HCT116 (cell line): ENCODE measurements around the gene LEMD1. TPM values are rescaled to one million over a fixed set of nuclear protein-coding genes. Genes with fewer than 3 reads are reported as not detected.

Source experiments
- ATAC-seq: fragments of 200-7000 bp; cut with Tn5 transposase; 2 replicates; pipeline ENCODE4 v1.9.1; 2020; ENCODE audit warnings: mild to moderate bottlenecking, moderate library complexity
- BruUV-seq: library from RNA; stranded (reverse); fragments of 400-500 nt; replicated peaks from 2 replicates; lab custom pipeline; 2021; lab: Mats Ljungman, UMichigan
- CTCF ChIA-PET: fragments of 300-600 bp; sonication (Branson Sonifier 250); formaldehyde crosslinking; loops from one replicate; lab custom pipeline; 2021; ENCODE audit warnings: antibody characterized with exemption; lab: Charles Lee
- POLR2A ChIA-PET: fragments of 300-600, 350-600 bp; sonication (Branson Sonifier 250); formaldehyde crosslinking; loops from one replicate; lab custom pipeline; 2021; ENCODE audit warnings: antibody characterized with exemption; lab: Charles Lee
- RAD21 ChIA-PET, 2 experiments: fragments of 300-600 bp; sonication (Branson Sonifier 250); formaldehyde crosslinking; loops; one replicate each; lab custom pipeline; 2023; ENCODE audit warnings: low total read pairs in 2 of 2; ENCODE audit not compliant: uncharacterized antibody in 2 of 2, unreplicated experiment in 2 of 2, low non-redundant PET in 1 of 2; lab: Charles Lee
- DNase-seq: peaks from one replicate; pipeline ENCODE4 v3.0.0-alpha.2; 2010; ENCODE audit warnings: low read depth, low spot score
- H2AFZ ChIP-seq: fragments of 200-600 bp; shearing (Covaris generic), sonication (generic); 2 replicates; pipeline ENCODE4 v1.6.1; 2017; ENCODE audit warnings: low read depth, mixed run types, mixed read lengths, antibody characterized with exemption, low read length; ENCODE audit not compliant: poor library complexity, severe bottlenecking
- H3K27ac ChIP-seq: 2 replicates; pipeline ENCODE4 v1.5.1; 2012; ENCODE audit warnings: low read depth, low read length
- H3K27me3 ChIP-seq: fragments of 200-600 bp; sonication (generic); 2 replicates; pipeline ENCODE4 v1.6.1; 2016; ENCODE audit warnings: mixed run types, low read length, mixed read lengths; ENCODE audit not compliant: insufficient read depth
- H3K36me3 ChIP-seq, 2 experiments: fragments of 200-500 bp in 1 of 2; fragments of 200-600 bp in 1 of 2; sonication (Bioruptor generic) in 1 of 2; sonication (generic) in 1 of 2; 2 replicates each; pipeline versions ENCODE4 v1.5.1 to v1.6.1; 2014 to 2016; ENCODE audit warnings: low read length in 2 of 2, inconsistent platforms in 1 of 2, mixed read lengths in 1 of 2, mixed run types in 1 of 2; ENCODE audit not compliant: insufficient read depth in 2 of 2, control insufficient read depth in 1 of 2
- H3K4me1 ChIP-seq, 2 experiments: fragments of 200-600 bp in 1 of 2; sonication (generic) in 1 of 2; 2 replicates each; pipeline versions ENCODE4 v1.5.1 to v1.6.1; 2012 to 2017; ENCODE audit warnings: low read length in 2 of 2, inconsistent platforms in 1 of 2, mild to moderate bottlenecking in 1 of 2, mixed read lengths in 1 of 2, mixed run types in 1 of 2, moderate library complexity in 1 of 2; ENCODE audit not compliant: insufficient read depth in 2 of 2, control insufficient read depth in 1 of 2
- H3K4me2 ChIP-seq: fragments of 200-600 bp; sonication (generic); 2 replicates; pipeline ENCODE4 v1.6.1; 2017; ENCODE audit warnings: mixed run types, low read length, mixed read lengths
- H3K4me3 ChIP-seq, 2 experiments: fragments of 200-600 bp in 1 of 2; sonication (generic) in 1 of 2; replicated peaks in 1 of 2; 2 replicates each; pipeline ENCODE4 v1.5.1; 2011 to 2016; ENCODE audit warnings: low read length in 2 of 2, control low read depth in 1 of 2, low read depth in 1 of 2, mild to moderate bottlenecking in 1 of 2, mixed read lengths in 1 of 2, mixed run types in 1 of 2
- H3K79me2 ChIP-seq: fragments of 200-600 bp; sonication (generic); 2 replicates; pipeline ENCODE4 v1.6.1; 2017; ENCODE audit warnings: mild to moderate bottlenecking, mixed run types, low read length, moderate library complexity, mixed read lengths; ENCODE audit not compliant: insufficient read depth
- H3K9ac ChIP-seq: fragments of 200-600 bp; sonication (generic); 2 replicates; pipeline ENCODE4 v1.6.1; 2016; ENCODE audit warnings: low read length, mixed read lengths
- H3K9me2 ChIP-seq: fragments of 200-600 bp; sonication (generic), shearing (Covaris generic); 2 replicates; pipeline ENCODE4 v1.6.1; 2017; ENCODE audit warnings: mixed run types, mild to moderate bottlenecking, moderate library complexity; ENCODE audit not compliant: insufficient read depth
- H3K9me3 ChIP-seq, 2 experiments: fragments of 200-500 bp in 1 of 2; fragments of 200-600 bp in 1 of 2; sonication (Bioruptor generic) in 1 of 2; sonication (generic) in 1 of 2; 2 replicates each; pipeline ENCODE4 v1.6.1; 2014 to 2017; ENCODE audit warnings: low read length in 2 of 2, mixed read lengths in 2 of 2, inconsistent platforms in 1 of 2, low read depth in 1 of 2, mild to moderate bottlenecking in 1 of 2, mixed run types in 1 of 2, moderate library complexity in 1 of 2; ENCODE audit not compliant: control insufficient read depth in 1 of 2, insufficient read depth in 1 of 2
- H4K20me1 ChIP-seq: fragments of 200-600 bp; sonication (generic), shearing (Covaris generic); 2 replicates; pipeline ENCODE4 v1.6.1; 2017; ENCODE audit warnings: mixed run types, mild to moderate bottlenecking, moderate library complexity; ENCODE audit not compliant: insufficient read depth
- CBX3 ChIP-seq: IDR thresholded peaks from 2 replicates; pipeline ENCODE4 v1.6.1; 2012; ENCODE audit warnings: low read depth
- CTCF ChIP-seq, 3 experiments: fragments of 200-600 bp in 1 of 3; sonication (generic) in 1 of 3; IDR thresholded peaks in 2 of 3; conservative IDR thresholded peaks in 1 of 3; 2 replicates each; pipeline ENCODE4 v1.5.1; 2012 to 2017; ENCODE audit warnings: low read depth in 2 of 3, low read length in 2 of 3, antibody characterized with exemption in 1 of 3, borderline replicate concordance in 1 of 3, control low read depth in 1 of 3, mild to moderate bottlenecking in 1 of 3, mixed read lengths in 1 of 3, mixed run types in 1 of 3, moderate library complexity in 1 of 3; ENCODE audit not compliant: insufficient read depth in 1 of 3
- EGR1 ChIP-seq: IDR thresholded peaks from 2 replicates; pipeline ENCODE4 v1.6.1; 2012; ENCODE audit warnings: low read depth
- ELF1 ChIP-seq: IDR thresholded peaks from 2 replicates; pipeline ENCODE4 v1.6.1; 2012; ENCODE audit warnings: low read depth, borderline replicate concordance
- EZH2phosphoT487 ChIP-seq: fragments of 200-600 bp; IDR thresholded peaks from 2 replicates; pipeline ENCODE4 v1.6.1; 2018; ENCODE audit warnings: antibody characterized with exemption, borderline replicate concordance
- JUND ChIP-seq: IDR thresholded peaks from 2 replicates; pipeline ENCODE4 v1.6.1; 2012
- MAX ChIP-seq: IDR thresholded peaks from 2 replicates; pipeline ENCODE4 v1.6.1; 2012
- SIN3A ChIP-seq: IDR thresholded peaks from 2 replicates; pipeline ENCODE4 v1.6.1; 2012; ENCODE audit warnings: low read depth
- ZNF274 ChIP-seq: fragments of 200-500 bp; sonication (Bioruptor generic); IDR thresholded peaks from 2 replicates; pipeline ENCODE4 v1.6.1; 2014; ENCODE audit warnings: mild to moderate bottlenecking, low read depth, low read length, inconsistent platforms
- intact Hi-C: fragments of 100-400 bp; cut with micrococcal nuclease; formaldehyde crosslinking; loops from 2 replicates; pipeline ENCODE4 v1.10.0; 2022
- total RNA-seq: library from RNA; stranded (reverse); gene quantifications from one replicate; pipeline ENCODE4 v1.2.1, GENCODE V29; 2021; ENCODE audit not compliant: unreplicated experiment
- TF ChIP-seq, protein P1 (sequence below): IDR thresholded peaks from 2 replicates; pipeline ENCODE4 v1.6.1; 2011; ENCODE audit warnings: mild to moderate bottlenecking, low read length, moderate library complexity; ENCODE audit not compliant: insufficient replicate concordance; ENCODE audit errors: extremely low read depth

The LEMD1 gene
- total RNA-seq, 1 experiment from 2014 or later = 11.9 TPM

GRCh38 chr1:205454903-205455335 is 33.1 kb upstream of the LEMD1 start:
- no peak overlapping the region for H3K9ac ChIP-seq
- no peaks in the 10 kb centered on the region for H4K20me1 ChIP-seq
- H3K9me3 ChIP-seq = no peaks in the 10 kb centered on the region
- TF ChIP-seq ZNF274 (no peak), SIN3A (no peak), CTCF (IDR thresholded peaks at IDR 0.05 in 2 of 3, conservative IDR thresholded peaks at IDR 0.05 in 1 of 3; ENCODE audit: borderline replicate concordance in 1 of 3, insufficient read depth in 1 of 3, low read depth in 2 of 3, low read length in 2 of 3) (no peak)
- H3K27ac ChIP-seq = no peak overlapping the region
- no peaks in the 10 kb centered on the region for H3K36me3 ChIP-seq
- peaks cover 25 to 61% of the 10 kb centered on the region in 2 experiments for H3K4me1 ChIP-seq
- RAD21 ChIA-PET = no interaction called here
- POLR2A ChIA-PET = no interaction called here
- peak overlapping the region; percentile 8; the same call in 1 of the 2 replicates for H3K4me2 ChIP-seq
- H2AFZ ChIP-seq = no peak overlapping the region
- no peaks in the 10 kb centered on the region for H3K79me2 ChIP-seq
- DNase-seq (no peak), ATAC-seq (no peak)
- intact Hi-C loops = no loop called here
- CTCF ChIA-PET = interaction anchor here (1.1 kb wide), 1 partner anchor 31 kb away, joined by 3 read pairs; no protein-coding TSS in a partner anchor
- 0 out of 2 replicates have a peak, but pooled peaks cover 3% of the 10 kb centered on the region for H3K27me3 ChIP-seq
- BruUV-seq = no TSS peak
- no peaks in the 10 kb centered on the region for H3K9me2 ChIP-seq
- no peak overlapping the region for H3K4me3 ChIP-seq

DNA sequence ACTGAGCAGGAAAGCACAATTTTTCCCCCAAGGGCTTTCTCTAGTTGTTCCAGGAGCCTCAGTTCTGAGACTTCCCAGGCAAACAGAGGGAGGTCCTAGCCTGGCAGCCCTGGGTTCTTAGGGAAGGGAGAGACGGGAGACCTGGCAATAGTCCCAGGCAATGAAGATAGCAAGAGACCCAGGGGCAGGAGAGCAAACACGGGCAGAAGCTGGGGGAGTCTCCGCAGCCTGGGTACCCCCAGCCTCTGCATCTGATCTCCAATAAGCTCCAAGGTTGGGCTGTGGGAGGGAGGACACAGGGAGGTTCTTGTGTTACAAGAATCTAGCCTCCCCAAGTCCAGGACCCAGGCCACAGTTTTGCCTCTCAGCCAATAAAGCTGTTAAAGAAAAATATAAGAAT is 31.6 kb upstream of the LEMD1 start:
- no peak overlapping the region for H3K27ac ChIP-seq
- H3K9me2 ChIP-seq = no peaks in the 10 kb centered on the region
- ChIA-PET RAD21 (no interaction called here), CTCF (interaction anchor here (0.8 kb wide), 1 partner anchor 32 kb away, joined by 3 read pairs; no protein-coding TSS in a partner anchor), POLR2A (no interaction called here)
- BruUV-seq = no TSS peak
- TF ChIP-seq EZH2phosphoT487 = no peak
- TF ChIP-seq CBX3 = no peak
- TF ChIP-seq EGR1 = no peak
- no peak for TF ChIP-seq ELF1
- TF ChIP-seq CTCF (IDR thresholded peaks at IDR 0.05 in 2 of 3, conservative IDR thresholded peaks at IDR 0.05 in 1 of 3; ENCODE audit: borderline replicate concordance in 1 of 3, insufficient read depth in 1 of 3, low read depth in 2 of 3, low read length in 2 of 3) = no peak
- TF ChIP-seq, protein P1, sequence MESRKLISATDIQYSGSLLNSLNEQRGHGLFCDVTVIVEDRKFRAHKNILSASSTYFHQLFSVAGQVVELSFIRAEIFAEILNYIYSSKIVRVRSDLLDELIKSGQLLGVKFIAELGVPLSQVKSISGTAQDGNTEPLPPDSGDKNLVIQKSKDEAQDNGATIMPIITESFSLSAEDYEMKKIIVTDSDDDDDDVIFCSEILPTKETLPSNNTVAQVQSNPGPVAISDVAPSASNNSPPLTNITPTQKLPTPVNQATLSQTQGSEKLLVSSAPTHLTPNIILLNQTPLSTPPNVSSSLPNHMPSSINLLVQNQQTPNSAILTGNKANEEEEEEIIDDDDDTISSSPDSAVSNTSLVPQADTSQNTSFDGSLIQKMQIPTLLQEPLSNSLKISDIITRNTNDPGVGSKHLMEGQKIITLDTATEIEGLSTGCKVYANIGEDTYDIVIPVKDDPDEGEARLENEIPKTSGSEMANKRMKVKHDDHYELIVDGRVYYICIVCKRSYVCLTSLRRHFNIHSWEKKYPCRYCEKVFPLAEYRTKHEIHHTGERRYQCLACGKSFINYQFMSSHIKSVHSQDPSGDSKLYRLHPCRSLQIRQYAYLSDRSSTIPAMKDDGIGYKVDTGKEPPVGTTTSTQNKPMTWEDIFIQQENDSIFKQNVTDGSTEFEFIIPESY = no peak
- TF ChIP-seq MAX = no peak
- no peak for TF ChIP-seq JUND
- TF ChIP-seq ZNF274 = no peak
- no peak overlapping the region; the same call in 1 of the 2 replicates for H3K4me2 ChIP-seq
- H3K27me3 ChIP-seq = 0 out of 2 replicates have a peak, but pooled peaks cover 3% of the 10 kb centered on the region
- H4K20me1 ChIP-seq = no peaks in the 10 kb centered on the region
- intact Hi-C loops = no loop called here
- H3K9ac ChIP-seq = no peak overlapping the region
- no peak overlapping the region for H2AFZ ChIP-seq
- H3K4me1 ChIP-seq = peaks cover 34 to 74% of the 10 kb centered on the region in 2 experiments
- H3K79me2 ChIP-seq = peaks cover 13% of the 10 kb centered on the region
- ATAC-seq (no peak), DNase-seq (no peak)
- H3K9me3 ChIP-seq = no peaks in the 10 kb centered on the region
- H3K36me3 ChIP-seq = no peaks in the 10 kb centered on the region
- no peak overlapping the region for H3K4me3 ChIP-seq
